Stomach (tissue), 9 donors: ENCODE data around the gene RIN1. TPM values are rescaled to one million over a fixed set of nuclear protein-coding genes. Genes with fewer than 3 reads are reported as not detected.

Source experiments
- DNase-seq, 2 donors: peaks; one replicate each; pipeline versions ENCODE4 v3.0.0 to v3.0.0-alpha.2; 2013 to 2019
- H3K27ac ChIP-seq, 5 donors: fragments of 200-600 bp in 4 of 5; sonication (generic) in 4 of 5; one replicate each; pipeline ENCODE4 v1.5.1; 2013 to 2019; ENCODE audit warnings: mild to moderate bottlenecking in 1 of 5, moderate library complexity in 1 of 5
- H3K27me3 ChIP-seq, 3 donors: fragments of 200-600 bp; sonication (generic); one replicate each; pipeline ENCODE4 v1.5.1; 2017 to 2019; ENCODE audit warnings: mixed run types in 1 of 3
- H3K36me3 ChIP-seq, 4 donors: fragments of 200-600 bp; sonication (generic); 1 replicate in 3 of 4; 2 replicates in 1 of 4; pipeline ENCODE4 v1.5.1; 2016 to 2019
- H3K4me1 ChIP-seq, 4 donors: fragments of 200-600 bp; sonication (generic); one replicate each; pipeline ENCODE4 v1.5.1; 2016 to 2019
- H3K4me3 ChIP-seq, 4 donors: fragments of 200-600 bp; sonication (generic) in 3 of 4; one replicate each; pipeline ENCODE4 v1.5.1; 2016 to 2019; ENCODE audit warnings: mild to moderate bottlenecking in 1 of 4
- H3K9me3 ChIP-seq, 4 donors: fragments of 200-600 bp; sonication (generic); one replicate each; pipeline ENCODE4 v1.5.1; 2016 to 2019
- EP300 ChIP-seq: sonication (generic); formaldehyde crosslinking; IDR thresholded peaks from one replicate; pipeline ENCODE4 v1.6.1; 2017; ENCODE audit warnings: antibody characterized with exemption
- POLR2A ChIP-seq, 4 donors: fragments of 450-650 bp; IDR thresholded peaks; one replicate each; pipeline ENCODE4 v1.6.1; 2016; ENCODE audit warnings: antibody characterized with exemption in 4 of 4, control low read depth in 2 of 4, mild to moderate bottlenecking in 1 of 4, moderate library complexity in 1 of 4
- POLR2AphosphoS5 ChIP-seq, 3 donors: sonication (generic); formaldehyde crosslinking; IDR thresholded peaks; one replicate each; pipeline ENCODE4 v1.6.1; 2016; ENCODE audit warnings: antibody characterized with exemption in 3 of 3
- WGBS, 5 donors: extraction: QIAGEN DNeasy Blood & Tissue Kit in 3 of 5; methylation state at CpG; one replicate each; pipeline versions ENCODE4 v1.1.5 to v1.1.7; 2013 to 2018; 5-methylcytosine and 5-hydroxymethylcytosine counted together
- intact Hi-C: fragments of 100-400 bp; cut with DNase I; formaldehyde crosslinking; loops from one replicate; pipeline ENCODE4 v1.15.1; 2023; ENCODE audit warnings: low total_unique reads
- polyA plus RNA-seq, 3 donors: library from polyadenylated mRNA; stranded (reverse); fragments of 200-250 nt; gene quantifications; one replicate each; pipeline ENCODE4 v1.2.3, GENCODE V29; 2013
- total RNA-seq, 5 donors: library from RNA; depleted of rRNA; stranded (reverse); fragments of >200 nt; gene quantifications; one replicate each; pipeline versions ENCODE4 v1.1.0 to v1.2.3, GENCODE V29; 2014 to 2016
- TF ChIP-seq, protein P1 (sequence below), 7 experiments: fragments of 450-650 bp in 4 of 7; fragments of 200-600 bp in 3 of 7; sonication (generic) in 3 of 7; IDR thresholded peaks; one replicate each; pipeline ENCODE4 v1.5.1; 2016 to 2019; ENCODE audit warnings: antibody characterized with exemption in 7 of 7, control low read depth in 2 of 7, mild to moderate bottlenecking in 1 of 7
- donor health status: healthy with polysubstance abuse.
- donor health status: Bipolar disorder and iron deficiency.
- donor health status: healthy.

RIN1 gene
- total and polyA plus RNA-seq, 8 donors, result 0.58 to 26.4 (median 9.2) TPM

GRCh38 chr11:66289548-66290329, 46.5 kb downstream of the RIN1 start:
- Histone ChIP-seq H3K36me3 (peaks cover 2 to 17% (median 11%) of the 10 kb centered on the region in 4 donors), H3K27ac (peak overlapping the region; percentile 92 to 98 (median 97)), H3K4me1 (peaks cover 25 to 63% (median 51%) of the 10 kb centered on the region in 4 donors), H3K9me3 (no peaks in the 10 kb centered on the region), H3K4me3 (peak overlapping the region; percentile 60 to 97 (median 80)), H3K27me3 (peaks cover 0 to 41% (median 19%) of the 10 kb centered on the region in 3 donors)
- 6 to 12% (median 10%) methylated on average over 25 to 36 of the region's 36 CpGs for WGBS, 5 donors
- intact Hi-C loops, result no loop called here
- DNase-seq, result peak; percentile 77 to 94
- TF ChIP-seq POLR2A (IDR thresholded peaks at IDR 0.05), result no peak
- TF ChIP-seq, protein P1, sequence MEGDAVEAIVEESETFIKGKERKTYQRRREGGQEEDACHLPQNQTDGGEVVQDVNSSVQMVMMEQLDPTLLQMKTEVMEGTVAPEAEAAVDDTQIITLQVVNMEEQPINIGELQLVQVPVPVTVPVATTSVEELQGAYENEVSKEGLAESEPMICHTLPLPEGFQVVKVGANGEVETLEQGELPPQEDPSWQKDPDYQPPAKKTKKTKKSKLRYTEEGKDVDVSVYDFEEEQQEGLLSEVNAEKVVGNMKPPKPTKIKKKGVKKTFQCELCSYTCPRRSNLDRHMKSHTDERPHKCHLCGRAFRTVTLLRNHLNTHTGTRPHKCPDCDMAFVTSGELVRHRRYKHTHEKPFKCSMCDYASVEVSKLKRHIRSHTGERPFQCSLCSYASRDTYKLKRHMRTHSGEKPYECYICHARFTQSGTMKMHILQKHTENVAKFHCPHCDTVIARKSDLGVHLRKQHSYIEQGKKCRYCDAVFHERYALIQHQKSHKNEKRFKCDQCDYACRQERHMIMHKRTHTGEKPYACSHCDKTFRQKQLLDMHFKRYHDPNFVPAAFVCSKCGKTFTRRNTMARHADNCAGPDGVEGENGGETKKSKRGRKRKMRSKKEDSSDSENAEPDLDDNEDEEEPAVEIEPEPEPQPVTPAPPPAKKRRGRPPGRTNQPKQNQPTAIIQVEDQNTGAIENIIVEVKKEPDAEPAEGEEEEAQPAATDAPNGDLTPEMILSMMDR (IDR thresholded peaks at IDR 0.05), result no peak
- no peak for TF ChIP-seq POLR2AphosphoS5 (IDR thresholded peaks at IDR 0.05)
- TF ChIP-seq EP300, result no peak

DNA sequence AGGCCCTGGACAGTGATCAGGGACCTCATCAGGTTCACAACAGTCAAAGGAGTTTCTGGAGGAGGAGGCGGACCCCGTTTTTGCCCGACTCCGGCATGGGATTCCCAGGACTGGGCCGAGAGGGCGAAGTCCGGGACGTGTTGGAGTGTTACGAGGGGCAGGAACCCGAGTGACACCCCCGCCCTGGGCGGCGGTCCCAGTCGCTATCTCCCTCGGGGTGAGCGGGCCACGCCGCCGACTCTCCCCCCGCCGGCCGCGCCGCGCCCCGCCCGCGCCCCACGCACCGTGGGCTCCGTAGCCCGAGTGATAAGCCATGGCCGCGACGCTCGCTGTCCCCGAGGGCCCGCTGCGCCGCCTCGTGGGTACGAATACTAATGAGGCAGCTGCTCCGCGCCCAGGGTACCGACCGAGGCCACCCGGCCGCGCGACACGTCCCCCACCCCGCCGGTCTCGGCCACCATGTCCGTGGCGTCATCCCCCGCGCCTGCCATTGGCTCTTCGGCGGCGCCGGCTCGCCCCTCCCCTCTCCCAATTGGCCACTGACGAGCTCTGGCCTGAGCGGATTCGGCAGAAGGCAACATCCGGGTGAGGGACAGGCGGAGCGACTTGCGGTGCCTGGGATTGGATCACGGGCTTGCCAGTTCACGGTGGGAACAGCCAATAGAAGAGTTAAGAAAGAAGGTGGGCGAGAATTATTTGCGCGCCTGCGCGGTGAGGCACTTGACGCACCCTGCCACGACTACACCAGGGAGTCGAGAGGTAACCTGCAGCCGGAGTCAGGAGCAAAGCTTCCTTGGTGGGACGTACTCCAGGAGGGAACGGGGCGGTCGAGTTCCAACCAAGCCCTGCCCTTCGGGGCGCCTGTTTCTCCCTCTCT, 47.3 kb downstream of the RIN1 start, which contains the start of gene YIF1A:
Gene YIF1A (minus strand): TSS at position 473 of the 877 bp plus-strand sequence. CDS start 158 bp downstream, at position 315.
- TF ChIP-seq, protein P1 (IDR thresholded peaks at IDR 0.05), result no peak
- TF ChIP-seq POLR2AphosphoS5 (IDR thresholded peaks at IDR 0.05) (peak; percentile 95 to 98 (median 96)), POLR2A (IDR thresholded peaks at IDR 0.05) (peak in 2 of 4 donors; percentile 25 to 66), EP300 (no peak)
- DNase-seq, result peak; percentile 99 to 100
- intact Hi-C loops, result no loop called here
- 0 to 1% (median 0%) methylated on average over 33 to 87 of the region's 87 CpGs for WGBS, 5 donors
- peak within 1 kb of the TSS; percentile 60 to 97 (median 80) for H3K4me3 ChIP-seq
- H3K27ac ChIP-seq, result peak within 1 kb of the TSS; percentile 92 to 98 (median 97)
- peaks cover 0 to 33% (median 19%) of the 10 kb centered on the region in 3 donors for H3K27me3 ChIP-seq
- no peaks in the 10 kb centered on the region for H3K9me3 ChIP-seq
- H3K36me3 ChIP-seq, result peaks cover 10 to 24% (median 20%) of the 10 kb centered on the region in 4 donors
- peaks cover 25 to 63% (median 51%) of the 10 kb centered on the region in 4 donors for H3K4me1 ChIP-seq

DNA sequence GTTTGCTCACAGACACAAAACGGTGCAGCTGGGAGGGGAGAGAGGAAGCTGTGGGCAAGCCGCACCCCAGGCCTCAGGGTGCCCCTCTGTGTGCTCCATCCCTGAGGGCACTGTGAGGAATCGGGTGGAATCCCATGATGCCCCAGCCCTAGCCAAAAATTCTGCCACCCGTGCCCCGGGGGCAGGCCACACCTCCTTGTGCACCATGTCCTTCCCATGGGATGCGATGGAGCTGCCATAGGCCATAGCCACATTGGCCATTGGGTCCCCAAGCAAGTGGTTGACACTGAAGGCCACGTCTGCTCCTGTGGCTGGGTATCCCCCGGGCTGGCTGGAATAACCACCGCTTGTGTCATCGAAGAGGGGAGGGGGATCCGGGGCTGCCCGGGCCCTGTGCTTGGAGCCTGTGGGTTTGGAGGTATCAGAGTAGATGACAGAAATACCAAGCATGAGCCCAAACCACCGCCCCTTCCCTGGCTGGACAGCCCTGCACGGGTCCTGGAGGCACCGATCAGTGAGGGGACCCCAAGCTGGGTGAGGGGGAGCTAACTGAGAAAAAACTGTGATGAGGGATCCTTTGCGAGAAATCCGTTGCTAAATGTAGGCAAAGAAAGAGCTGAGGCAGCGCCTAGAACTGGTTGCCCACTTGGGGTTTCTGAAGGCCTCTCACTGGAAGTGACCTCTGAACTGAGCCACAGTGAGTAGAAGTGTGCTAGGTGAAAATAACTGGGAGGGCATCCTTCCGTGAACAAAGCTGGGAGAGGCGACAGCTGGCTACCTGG, 48.2 kb downstream of the RIN1 start:
- H3K4me1 ChIP-seq, result peaks cover 25 to 65% (median 50%) of the 10 kb centered on the region in 4 donors
- 29 to 43% (median 40%) methylated on average over 20 of the region's 20 CpGs for WGBS, 5 donors
- TF ChIP-seq POLR2A (IDR thresholded peaks at IDR 0.05), result no peak
- peak overlapping the region; percentile 60 to 97 (median 80) for H3K4me3 ChIP-seq
- H3K9me3 ChIP-seq, result no peaks in the 10 kb centered on the region
- intact Hi-C loops, result no loop called here
- peaks cover 0 to 25% (median 19%) of the 10 kb centered on the region in 3 donors for H3K27me3 ChIP-seq
- H3K27ac ChIP-seq, result peak overlapping the region; percentile 92 to 98 (median 97)
- peak in 1 of 2 donors; percentile 33 for DNase-seq
- peaks cover 10 to 32% (median 24%) of the 10 kb centered on the region in 4 donors for H3K36me3 ChIP-seq

DNA sequence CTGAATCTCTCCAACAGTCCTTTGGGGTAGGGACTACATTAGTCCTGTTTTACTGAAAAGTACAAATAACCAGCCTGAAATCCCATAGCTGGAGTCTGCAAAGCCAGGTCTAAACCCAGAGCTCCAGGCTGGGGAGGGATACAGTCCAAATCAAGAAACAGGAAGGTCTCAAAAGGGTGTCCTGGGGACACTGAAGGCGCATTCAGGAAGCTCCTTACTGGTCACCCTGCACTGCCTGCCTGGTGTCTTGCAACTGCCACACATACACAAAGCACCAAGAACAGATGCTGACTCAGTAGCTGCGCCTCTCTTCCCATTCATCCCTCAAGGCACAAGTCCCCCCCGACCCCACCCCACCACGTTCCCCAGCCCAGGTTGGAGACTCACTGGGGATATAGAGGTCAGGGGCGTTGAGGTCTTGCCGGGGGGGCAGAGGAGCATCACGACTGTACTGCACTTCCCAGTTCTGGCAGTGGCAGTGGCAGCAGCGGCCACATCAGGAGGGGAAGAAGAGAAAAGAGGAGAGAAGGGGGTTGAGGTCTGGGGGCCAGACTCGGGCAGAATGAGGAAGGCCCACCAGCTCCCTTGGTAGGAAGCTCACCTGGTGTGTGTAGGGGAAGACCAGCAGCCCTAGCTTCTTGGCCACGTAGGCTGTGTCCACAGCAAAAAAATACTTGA, 48.9 kb downstream of the RIN1 start:
- WGBS, 5 donors, result 70 to 80% (median 74%) methylated on average over 9 to 10 of the region's 10 CpGs
- peaks cover 10 to 32% (median 24%) of the 10 kb centered on the region in 4 donors for H3K36me3 ChIP-seq
- peaks cover 30 to 65% (median 51%) of the 10 kb centered on the region in 4 donors for H3K4me1 ChIP-seq
- intact Hi-C loops, result no loop called here
- peak overlapping the region in 1 of 5 donors; percentile 98 for H3K27ac ChIP-seq
- TF ChIP-seq EP300 (no peak), POLR2A (IDR thresholded peaks at IDR 0.05) (no peak), POLR2AphosphoS5 (IDR thresholded peaks at IDR 0.05) (no peak)
- TF ChIP-seq, protein P1 (IDR thresholded peaks at IDR 0.05), result no peak
- H3K9me3 ChIP-seq, result no peaks in the 10 kb centered on the region
- peak overlapping the region in 1 of 4 donors; percentile 87 for H3K4me3 ChIP-seq
- peaks cover 0 to 17% (median 11%) of the 10 kb centered on the region in 3 donors for H3K27me3 ChIP-seq
- no peak for DNase-seq
